Measurements from ENCODE around the gene ZBTB7C. TPM values are rescaled to one million over a fixed set of nuclear protein-coding genes. Genes with fewer than 3 reads are reported as not detected.

ZBTB7C gene
- total RNA-seq, 1 donor: 0.09 TPM

DNA sequence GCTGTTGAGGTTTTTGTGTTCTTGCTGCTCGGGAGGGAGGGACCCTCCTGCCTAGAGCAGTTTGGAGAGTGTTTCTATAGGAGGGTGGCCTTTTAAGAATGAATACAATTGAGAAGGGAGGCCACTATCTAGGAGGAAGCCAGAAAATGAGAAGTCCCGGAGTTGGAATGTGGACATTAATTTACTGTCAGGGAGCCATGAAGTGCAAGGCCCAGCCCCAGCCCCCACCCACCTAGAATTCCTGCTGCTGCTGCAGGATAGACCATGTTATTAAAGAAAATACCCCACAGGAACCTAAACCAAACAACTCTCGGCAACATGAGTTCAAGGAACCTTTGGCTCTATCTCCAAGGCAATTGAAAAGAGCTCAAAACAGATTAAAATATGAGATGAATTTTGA, 46.0 kb downstream of the ZBTB7C start:
- no peak overlapping the region for H3K4me3 ChIP-seq (ENCODE audit: low read depth, low read length)
- DNase-seq (ENCODE audit: low read depth): no peak
- TF ChIP-seq, protein P1, sequence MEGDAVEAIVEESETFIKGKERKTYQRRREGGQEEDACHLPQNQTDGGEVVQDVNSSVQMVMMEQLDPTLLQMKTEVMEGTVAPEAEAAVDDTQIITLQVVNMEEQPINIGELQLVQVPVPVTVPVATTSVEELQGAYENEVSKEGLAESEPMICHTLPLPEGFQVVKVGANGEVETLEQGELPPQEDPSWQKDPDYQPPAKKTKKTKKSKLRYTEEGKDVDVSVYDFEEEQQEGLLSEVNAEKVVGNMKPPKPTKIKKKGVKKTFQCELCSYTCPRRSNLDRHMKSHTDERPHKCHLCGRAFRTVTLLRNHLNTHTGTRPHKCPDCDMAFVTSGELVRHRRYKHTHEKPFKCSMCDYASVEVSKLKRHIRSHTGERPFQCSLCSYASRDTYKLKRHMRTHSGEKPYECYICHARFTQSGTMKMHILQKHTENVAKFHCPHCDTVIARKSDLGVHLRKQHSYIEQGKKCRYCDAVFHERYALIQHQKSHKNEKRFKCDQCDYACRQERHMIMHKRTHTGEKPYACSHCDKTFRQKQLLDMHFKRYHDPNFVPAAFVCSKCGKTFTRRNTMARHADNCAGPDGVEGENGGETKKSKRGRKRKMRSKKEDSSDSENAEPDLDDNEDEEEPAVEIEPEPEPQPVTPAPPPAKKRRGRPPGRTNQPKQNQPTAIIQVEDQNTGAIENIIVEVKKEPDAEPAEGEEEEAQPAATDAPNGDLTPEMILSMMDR (IDR thresholded peaks at IDR 0.05; ENCODE audit: insufficient read depth, low read length): no peak

DNA sequence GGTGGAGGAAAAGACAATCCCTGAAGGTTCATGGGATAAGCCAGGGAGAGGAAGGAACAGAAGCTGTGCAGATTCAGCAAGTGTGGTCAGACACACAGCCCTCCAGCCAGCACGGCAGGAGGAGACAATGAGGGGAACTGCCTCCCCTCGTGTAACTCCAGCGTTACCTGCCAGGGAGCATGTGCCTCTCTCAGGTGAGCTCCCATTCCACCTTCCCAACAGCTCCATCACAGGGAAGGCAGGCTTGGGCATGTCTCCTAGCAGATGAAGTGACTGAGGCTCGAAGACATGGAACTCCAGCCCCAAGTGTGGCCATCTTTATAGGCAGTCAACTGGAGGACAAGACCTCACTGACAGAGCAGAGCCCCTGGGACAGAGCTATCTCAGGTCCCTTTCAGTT, 47.4 kb downstream of the ZBTB7C start:
- no peak overlapping the region for H3K4me3 ChIP-seq (ENCODE audit: low read depth, low read length)
- no peak for DNase-seq (ENCODE audit: low read depth)
- TF ChIP-seq, protein P1 (IDR thresholded peaks at IDR 0.05; ENCODE audit: insufficient read depth, low read length): no peak

DNA sequence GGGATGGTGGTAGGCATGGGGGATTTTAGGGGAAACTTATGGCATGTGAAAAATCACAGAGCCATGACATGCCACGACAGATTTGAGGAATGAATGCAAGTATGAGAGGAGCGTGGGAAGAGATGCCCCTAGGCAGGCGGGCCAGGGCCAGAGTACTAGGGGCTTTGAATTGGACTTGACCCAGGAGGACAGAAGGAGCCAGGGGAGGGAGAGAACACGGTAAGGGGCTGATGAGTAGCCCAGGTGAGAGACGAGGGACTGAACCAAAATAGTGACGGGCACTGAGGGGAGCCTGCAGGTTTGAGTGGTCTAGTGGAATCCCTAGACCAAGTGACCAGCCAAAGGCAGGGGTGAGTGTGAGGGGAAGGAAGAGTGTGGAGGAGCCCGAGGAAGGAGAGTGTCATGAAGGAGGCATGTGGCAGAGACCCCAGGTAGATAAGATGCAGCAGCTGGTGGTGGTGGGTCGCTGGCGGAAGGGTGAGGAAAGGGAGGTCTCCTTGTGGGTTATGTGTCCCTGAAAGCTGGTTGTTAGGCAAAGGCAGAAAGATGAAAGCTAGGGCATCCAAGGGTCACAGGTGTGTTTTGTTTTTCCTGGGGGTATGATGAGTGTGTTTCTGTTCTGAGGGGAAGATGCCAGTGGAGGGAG, 48.7 kb downstream of the ZBTB7C start:
- no peak overlapping the region for H3K4me3 ChIP-seq (ENCODE audit: low read depth, low read length)
- no peak for DNase-seq (ENCODE audit: low read depth)
- TF ChIP-seq, protein P1 (IDR thresholded peaks at IDR 0.05; ENCODE audit: insufficient read depth, low read length): no peak

DNA sequence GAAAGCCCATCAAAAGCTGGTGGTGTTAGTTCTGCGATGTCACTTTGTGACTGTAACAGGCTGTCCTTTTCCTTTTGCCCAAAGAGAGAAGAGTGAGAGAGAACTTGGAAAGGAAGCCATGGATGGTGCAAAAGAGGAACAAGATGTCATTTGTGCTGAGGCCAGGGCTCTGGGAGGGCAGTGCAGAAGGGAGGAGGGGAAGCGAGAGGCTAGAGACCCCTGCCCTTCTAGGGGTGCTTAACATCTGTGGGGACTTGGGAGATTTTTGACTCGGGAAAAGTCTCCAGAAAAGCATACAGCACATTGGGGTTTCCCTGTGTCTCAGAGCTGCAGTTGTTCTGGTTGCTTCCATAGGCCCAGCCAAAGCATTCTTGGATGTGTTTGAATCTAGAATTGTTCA, 49.6 kb downstream of the ZBTB7C start:
- no peak for DNase-seq (ENCODE audit: low read depth)
- no peak overlapping the region for H3K4me3 ChIP-seq (ENCODE audit: low read depth, low read length)
- TF ChIP-seq, protein P1 (IDR thresholded peaks at IDR 0.05; ENCODE audit: insufficient read depth, low read length): no peak

DNA sequence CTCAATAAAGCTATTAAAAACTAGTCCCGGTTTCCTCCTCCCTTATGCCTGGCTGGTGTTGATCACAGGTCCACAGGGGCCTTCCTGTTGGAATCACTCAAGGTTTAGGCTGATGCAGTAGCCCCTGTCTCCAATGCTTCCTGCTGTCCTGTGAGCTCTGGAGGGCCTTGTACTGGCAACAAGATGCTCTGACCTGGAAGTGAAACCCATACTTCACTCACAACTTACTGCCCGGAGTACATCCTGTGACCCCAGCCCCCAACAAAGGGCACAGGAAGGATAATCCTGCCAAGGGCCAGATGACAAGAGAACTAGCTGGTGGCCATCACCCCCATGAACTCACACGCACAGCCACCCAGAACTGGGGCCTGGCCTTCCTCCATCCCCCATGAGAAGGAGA, 50.3 kb downstream of the ZBTB7C start:
- TF ChIP-seq, protein P1 (IDR thresholded peaks at IDR 0.05; ENCODE audit: insufficient read depth, low read length): no peak
- DNase-seq (ENCODE audit: low read depth): no peak
- no peak overlapping the region for H3K4me3 ChIP-seq (ENCODE audit: low read depth, low read length)

DNA sequence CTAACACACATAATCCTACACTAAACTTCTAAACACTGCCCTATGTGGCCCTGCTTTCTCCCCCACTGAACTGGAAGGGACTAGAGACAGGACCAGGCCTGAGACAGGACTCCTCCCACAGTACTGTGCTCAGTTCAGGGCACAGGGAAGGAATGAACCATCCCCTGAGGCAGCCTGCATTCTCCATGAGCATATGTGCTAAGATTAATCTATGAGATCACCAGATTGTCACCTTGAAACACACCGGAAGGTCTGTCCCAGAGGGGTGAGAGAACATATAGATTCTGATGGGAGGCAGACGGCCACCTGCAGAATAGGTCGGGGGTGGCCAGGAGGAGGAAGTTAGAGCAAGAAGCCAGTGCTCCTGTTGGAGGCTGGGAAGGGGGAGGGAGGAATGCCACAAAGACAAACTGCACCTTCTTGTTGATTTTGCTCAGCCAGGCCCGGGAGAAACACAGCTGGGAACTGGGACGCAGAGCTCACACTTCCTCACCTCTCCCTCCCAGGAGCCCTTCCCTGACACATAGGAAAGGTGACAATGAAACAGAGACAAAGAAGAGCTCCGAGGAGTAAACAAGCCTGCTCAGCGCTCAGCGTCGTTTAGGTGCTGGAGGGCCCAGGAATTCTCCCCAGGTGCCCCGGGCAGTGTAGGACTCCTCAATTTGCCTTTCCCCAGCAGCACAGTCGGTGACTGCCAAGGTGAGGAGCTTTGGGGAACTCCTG, 52.1 kb downstream of the ZBTB7C start:
- DNase-seq (ENCODE audit: low read depth): no peak
- TF ChIP-seq, protein P1 (IDR thresholded peaks at IDR 0.05; ENCODE audit: insufficient read depth, low read length): no peak
- H3K4me3 ChIP-seq (ENCODE audit: low read depth, low read length): no peak overlapping the region
